Activated CD8-positive, alpha-beta T cell treated with anti-CD3 and anti-CD28 coated beads for 36 hours (primary cell): ENCODE measurements around the gene MYH1. TPM values are rescaled to one million over a fixed set of nuclear protein-coding genes. Genes with fewer than 3 reads are reported as not detected.

Experiments used
- ATAC-seq: fragments of 200-7000 bp; cut with Tn5 transposase; one replicate; pipeline ENCODE4 v1.10.0; 2021; ENCODE audit warnings: mild to moderate bottlenecking, moderate library complexity
- CTCF ChIA-PET: fragments of 350-600 bp; sonication (Branson Sonifier 250); formaldehyde crosslinking; loops from one replicate; lab custom pipeline; 2021; ENCODE audit warnings: antibody characterized with exemption; lab: Charles Lee
- POLR2A ChIA-PET: fragments of 350-600 bp; sonication (Branson Sonifier 250); formaldehyde crosslinking; loops from one replicate; lab custom pipeline; 2021; ENCODE audit warnings: antibody characterized with exemption; lab: Charles Lee
- DNase-seq: peaks from one replicate; pipeline ENCODE4 v3.0.0-alpha.2; 2020
- H3K27ac Mint-ChIP-seq: one replicate; pipeline ENCODE4 v1.8.0; 2021; ENCODE audit warnings: mild to moderate bottlenecking, mixed read lengths
- H3K27me3 Mint-ChIP-seq: one replicate; pipeline ENCODE4 v1.8.0; 2021; ENCODE audit warnings: mixed read lengths
- H3K36me3 Mint-ChIP-seq: one replicate; pipeline ENCODE4 v1.8.0; 2021; ENCODE audit warnings: low read depth, mixed read lengths
- H3K4me1 Mint-ChIP-seq: one replicate; pipeline ENCODE4 v1.8.0; 2021; ENCODE audit warnings: low read depth, mixed read lengths
- H3K4me3 Mint-ChIP-seq: one replicate; pipeline ENCODE4 v1.8.0; 2021; ENCODE audit warnings: mild to moderate bottlenecking, moderate library complexity, mixed read lengths
- H3K9me3 Mint-ChIP-seq: one replicate; pipeline ENCODE4 v1.8.0; 2021; ENCODE audit warnings: mixed read lengths
- CTCF ChIP-seq: fragments of 200-600 bp; IDR thresholded peaks from one replicate; pipeline ENCODE4 v1.8.0; 2022; ENCODE audit warnings: antibody characterized with exemption, mild to moderate bottlenecking
- intact Hi-C: fragments of 100-400 bp; cut with micrococcal nuclease; formaldehyde crosslinking; loops from one replicate; pipeline ENCODE4 v1.10.0; 2022
- total RNA-seq, 2 experiments: library from RNA; stranded (reverse); gene quantifications; one replicate each; pipeline ENCODE4 v1.2.3, GENCODE V29; 2021

Gene MYH1
- total RNA-seq, 2 experiments from 2014 or later, result not detected

GRCh38 chr17:10469459-10469858 is 48.9 kb downstream of the MYH1 start, which contains the start of gene MYH4:
MYH4 (minus strand) TSS chr17:10469559; CDS start chr17:10466745, 2,814 bp downstream.
- intact Hi-C loops, result no loop called here
- no peaks in the 10 kb centered on the region for H3K9me3 Mint-ChIP-seq
- H3K27ac Mint-ChIP-seq, result no peak within 1 kb of the TSS
- no peaks in the 10 kb centered on the region for H3K27me3 Mint-ChIP-seq
- ChIA-PET POLR2A (no interaction called here), CTCF (no interaction called here)
- no peak for ATAC-seq
- no peak for DNase-seq
- H3K36me3 Mint-ChIP-seq, result no peaks in the 10 kb centered on the region
- H3K4me1 Mint-ChIP-seq, result no peaks in the 10 kb centered on the region
- TF ChIP-seq CTCF, result no peak
- no peak within 1 kb of the TSS for H3K4me3 Mint-ChIP-seq

- DNase-seq (no peak), ATAC-seq (no peak)
- peaks cover 3% of the 10 kb centered on the region for H3K27me3 Mint-ChIP-seq
- POLR2A ChIA-PET, result no interaction called here
- TF ChIP-seq CTCF, result no peak
- CTCF ChIA-PET, result no interaction called here
- no peaks in the 10 kb centered on the region for H3K9me3 Mint-ChIP-seq
- no peak overlapping the region for H3K4me3 Mint-ChIP-seq
- H3K36me3 Mint-ChIP-seq, result no peaks in the 10 kb centered on the region
- intact Hi-C loops, result no loop called here
- no peak overlapping the region for H3K27ac Mint-ChIP-seq
- H3K4me1 Mint-ChIP-seq, result no peaks in the 10 kb centered on the region
Measured at GRCh38 chr17:10463402-10463801, 54.9 kb downstream of the MYH1 start.

- no peaks in the 10 kb centered on the region for H3K36me3 Mint-ChIP-seq
- ChIA-PET CTCF (no interaction called here), POLR2A (no interaction called here)
- H3K27ac Mint-ChIP-seq, result no peak overlapping the region
- TF ChIP-seq CTCF, result no peak
- intact Hi-C loops, result no loop called here
- no peaks in the 10 kb centered on the region for H3K9me3 Mint-ChIP-seq
- no peak overlapping the region for H3K4me3 Mint-ChIP-seq
- ATAC-seq (no peak), DNase-seq (no peak)
- H3K27me3 Mint-ChIP-seq, result peaks cover 7% of the 10 kb centered on the region
- no peaks in the 10 kb centered on the region for H3K4me1 Mint-ChIP-seq
Measured at GRCh38 chr17:10460062-10460461, 58.3 kb downstream of the MYH1 start.

GRCh38 chr17:10458701-10459100 is 59.6 kb downstream of the MYH1 start:
- no peaks in the 10 kb centered on the region for H3K9me3 Mint-ChIP-seq
- intact Hi-C loops, result no loop called here
- no peak overlapping the region for H3K27ac Mint-ChIP-seq
- no peaks in the 10 kb centered on the region for H3K36me3 Mint-ChIP-seq
- POLR2A ChIA-PET, result no interaction called here
- H3K4me3 Mint-ChIP-seq, result no peak overlapping the region
- ATAC-seq (no peak), DNase-seq (no peak)
- H3K27me3 Mint-ChIP-seq, result peaks cover 9% of the 10 kb centered on the region
- H3K4me1 Mint-ChIP-seq, result no peaks in the 10 kb centered on the region
- TF ChIP-seq CTCF, result no peak
- CTCF ChIA-PET, result no interaction called here

GRCh38 chr17:10457952-10458351 is 60.4 kb downstream of the MYH1 start:
- CTCF ChIA-PET, result no interaction called here
- TF ChIP-seq CTCF, result no peak
- Mint-ChIP-seq H3K36me3 (no peaks in the 10 kb centered on the region), H3K9me3 (no peaks in the 10 kb centered on the region), H3K4me1 (no peaks in the 10 kb centered on the region), H3K4me3 (no peak overlapping the region), H3K27me3 (peaks cover 13% of the 10 kb centered on the region), H3K27ac (no peak overlapping the region)
- ATAC-seq (no peak), DNase-seq (no peak)
- POLR2A ChIA-PET, result no interaction called here
- intact Hi-C loops, result no loop called here
